PC-3 (cell line): ENCODE results near the gene CEBPA. TPM values are rescaled to one million over a fixed set of nuclear protein-coding genes. Genes with fewer than 3 reads are reported as not detected.
A peak's percentile ranks its signal among the peaks of the same experiment; 100 is the strongest.

Experiments used
- ATAC-seq: fragments of 200-7000 bp; cut with Tn5 transposase; 2 replicates; pipeline ENCODE4 v1.9.1; 2020; ENCODE audit warnings: mild to moderate bottlenecking, moderate library complexity
- BruUV-seq: library from RNA; stranded (reverse); fragments of 400-500 nt; replicated peaks from 2 replicates; lab custom pipeline; 2021; lab: Mats Ljungman, UMichigan
- CTCF ChIA-PET: fragments of 300-600 bp; sonication (Branson Sonifier 250); formaldehyde crosslinking; loops from one replicate; lab custom pipeline; 2022; ENCODE audit warnings: antibody characterized with exemption; lab: Charles Lee
- POLR2A ChIA-PET: fragments of 300-600 bp; sonication (Branson Sonifier 250); formaldehyde crosslinking; loops from one replicate; lab custom pipeline; 2022; ENCODE audit warnings: antibody characterized with exemption; ENCODE audit not compliant: unreplicated experiment; lab: Charles Lee
- DNase-seq: peaks from one replicate; pipeline ENCODE4 v3.0.0-alpha.2; 2015
- H2AFZ ChIP-seq: fragments of 300-600 bp; sonication (generic); 2 replicates; pipeline ENCODE4 v1.6.0; 2016; ENCODE audit warnings: antibody characterized with exemption, low read length
- H3F3A ChIP-seq: fragments of 300-600 bp; sonication (generic); one replicate; pipeline ENCODE4 v1.6.0; 2017; ENCODE audit warnings: antibody characterized with exemption, low read length, control low read depth, mild to moderate bottlenecking; ENCODE audit not compliant: unreplicated experiment
- H3K27ac ChIP-seq: fragments of 300-600 bp; sonication (generic); 2 replicates; pipeline ENCODE4 v1.5.1; 2016; ENCODE audit warnings: mild to moderate bottlenecking, low read length
- H3K27me3 ChIP-seq: fragments of 300-600 bp; sonication (generic); 2 replicates; pipeline ENCODE4 v1.6.1; 2016; ENCODE audit warnings: low read length, mixed read lengths
- H3K36me3 ChIP-seq: fragments of 300-600 bp; sonication (generic); 2 replicates; pipeline ENCODE4 v1.6.1; 2016; ENCODE audit warnings: low read depth, mixed run types, low read length, mixed read lengths
- H3K4me1 ChIP-seq: fragments of 300-600 bp; sonication (generic); 2 replicates; pipeline ENCODE4 v1.5.1; 2016; ENCODE audit warnings: low read length; ENCODE audit not compliant: insufficient read depth
- H3K4me2 ChIP-seq: fragments of 300-600 bp; sonication (generic); 2 replicates; pipeline ENCODE4 v1.6.0; 2016; ENCODE audit warnings: low read length
- H3K4me3 ChIP-seq: fragments of 300-600 bp; sonication (generic); 2 replicates; pipeline ENCODE4 v1.5.1; 2016; ENCODE audit warnings: mild to moderate bottlenecking, low read length, mixed read lengths
- H3K79me2 ChIP-seq: fragments of 300-600 bp; sonication (generic); 2 replicates; pipeline ENCODE4 v1.6.1; 2017; ENCODE audit warnings: low read length, mixed read lengths
- H3K9ac ChIP-seq: fragments of 300-600 bp; sonication (generic); 2 replicates; pipeline ENCODE4 v1.6.0; 2016; ENCODE audit warnings: mild to moderate bottlenecking, low read length
- H3K9me2 ChIP-seq: fragments of 300-600 bp; sonication (generic); replicated peaks from 2 replicates; pipeline ENCODE4 v1.6.1; 2016; ENCODE audit warnings: mixed run types, low read length, mixed read lengths
- H3K9me3 ChIP-seq: fragments of 300-600 bp; sonication (generic); 2 replicates; pipeline ENCODE4 v1.6.1; 2016; ENCODE audit warnings: low read length, mixed read lengths
- H4K20me1 ChIP-seq: fragments of 300-600 bp; sonication (generic); 2 replicates; pipeline ENCODE4 v1.6.1; 2016; ENCODE audit warnings: low read length, mixed read lengths
- CTCF ChIP-seq: fragments of 300-600 bp; sonication (generic); conservative IDR thresholded peaks from 2 replicates; pipeline ENCODE4 v1.5.1; 2017; ENCODE audit warnings: antibody characterized with exemption, low read depth, mild to moderate bottlenecking, low read length
- EZH2 ChIP-seq: fragments of 300-600 bp; sonication (generic); IDR thresholded peaks from one replicate; pipeline ENCODE4 v1.6.1; 2017; ENCODE audit warnings: antibody characterized with exemption, mild to moderate bottlenecking, low read length; ENCODE audit not compliant: unreplicated experiment
- EZH2phosphoT487 ChIP-seq: fragments of 300-600 bp; sonication (generic); IDR thresholded peaks from 2 replicates; pipeline ENCODE4 v1.6.1; 2018; ENCODE audit warnings: mild to moderate bottlenecking, antibody characterized with exemption, low read length, borderline replicate concordance
- intact Hi-C: fragments of 100-400 bp; cut with micrococcal nuclease; formaldehyde crosslinking; loops from 2 replicates; pipeline ENCODE4 v1.9.0; 2023
- total RNA-seq: library from RNA; depleted of rRNA; stranded (reverse); fragments of >200 nt; gene quantifications from 2 replicates; pipeline ENCODE4 v1.2.3, GENCODE V29; 2014

CEBPA gene
- total RNA-seq, 1 experiment from 2014 or later, result 2.9 TPM

- BruUV-seq, result no TSS peak
- H3K9ac ChIP-seq, result no peak overlapping the region; the same call in 1 of the 2 replicates
- H4K20me1 ChIP-seq, result no peaks in the 10 kb centered on the region
- H3K4me3 ChIP-seq, result no peak overlapping the region
- POLR2A ChIA-PET, result no interaction called here
- H3K27me3 ChIP-seq, result no peaks in the 10 kb centered on the region
- peak overlapping the region; percentile 36 for H3K27ac ChIP-seq
- H3K4me2 ChIP-seq, result peak overlapping the region; percentile 64
- H3K36me3 ChIP-seq, result no peaks in the 10 kb centered on the region
- DNase-seq (peak; percentile 82), ATAC-seq (peak; percentile 74)
- no peak for TF ChIP-seq CTCF
- TF ChIP-seq EZH2, result no peak
- TF ChIP-seq EZH2phosphoT487, result no peak
- H3K79me2 ChIP-seq, result no peaks in the 10 kb centered on the region
- intact Hi-C loops, result loop anchor here (10.0 kb wide), 1 partner anchor 46 kb away; no protein-coding TSS in a partner anchor
- no peak overlapping the region for H2AFZ ChIP-seq
- no peaks in the 10 kb centered on the region for H3K9me3 ChIP-seq
- CTCF ChIA-PET, result no interaction called here
- peaks cover 43% of the 10 kb centered on the region for H3K4me1 ChIP-seq
- H3F3A ChIP-seq, result peaks cover 3% of the 10 kb centered on the region
- no peaks in the 10 kb centered on the region for H3K9me2 ChIP-seq
Measured at GRCh38 chr19:33290956-33291622, 11.2 kb downstream of the CEBPA start.

GRCh38 chr19:33290082-33290815 is 12.1 kb downstream of the CEBPA start:
- TF ChIP-seq EZH2 (no peak), CTCF (no peak), EZH2phosphoT487 (no peak)
- DNase-seq (peak; percentile 43), ATAC-seq (no peak)
- Histone ChIP-seq H3F3A (peaks cover 3% of the 10 kb centered on the region), H3K9me2 (no peaks in the 10 kb centered on the region), H3K27me3 (no peaks in the 10 kb centered on the region), H3K27ac (no peak overlapping the region), H3K79me2 (no peaks in the 10 kb centered on the region), H3K36me3 (no peaks in the 10 kb centered on the region), H3K4me1 (peaks cover 43% of the 10 kb centered on the region), H4K20me1 (no peaks in the 10 kb centered on the region), H3K9me3 (no peaks in the 10 kb centered on the region), H3K4me3 (no peak overlapping the region), H3K9ac (no peak overlapping the region), H2AFZ (no peak overlapping the region), H3K4me2 (peak overlapping the region; percentile 50)
- CTCF ChIA-PET, result no interaction called here
- intact Hi-C loops, result loop anchor here (10.0 kb wide), 1 partner anchor 45 kb away; no protein-coding TSS in a partner anchor
- no TSS peak for BruUV-seq
- POLR2A ChIA-PET, result interaction anchor here (0.6 kb wide), 1 partner anchor 875 kb away, joined by 3 read pairs; no protein-coding TSS in a partner anchor
